Measurements from ENCODE around the gene DISC1.

DISC1 gene

DNA sequence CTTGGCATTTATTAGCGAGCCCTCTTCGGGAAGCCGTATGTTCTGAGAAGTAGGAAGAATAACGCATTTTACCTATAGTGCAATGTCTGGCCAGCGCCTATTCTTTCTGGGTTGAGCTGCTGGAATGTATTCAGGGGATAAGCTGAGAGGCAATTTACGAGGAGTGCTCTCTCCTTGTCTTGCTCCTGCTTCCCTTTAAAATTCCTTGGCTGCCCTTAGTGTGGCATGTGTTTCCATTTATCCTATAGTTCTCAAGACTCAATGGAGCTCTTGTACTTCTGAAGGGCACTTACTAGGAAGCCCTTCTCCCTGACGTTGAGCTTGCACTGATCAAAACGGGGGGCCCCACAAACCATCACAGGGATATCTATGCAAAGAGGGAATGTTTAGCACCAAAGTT is 364.6 kb downstream of the DISC1 start:
- no peak for TF ChIP-seq RAD21 (IDR thresholded peaks at IDR 0.05; ENCODE audit: low read depth)
- no peak for TF ChIP-seq FOXM1 (IDR thresholded peaks at IDR 0.05; ENCODE audit: borderline replicate concordance, low read depth)
- no peak for TF ChIP-seq CREB1 (IDR thresholded peaks at IDR 0.05; ENCODE audit: low read depth)
- TF ChIP-seq, protein P1, sequence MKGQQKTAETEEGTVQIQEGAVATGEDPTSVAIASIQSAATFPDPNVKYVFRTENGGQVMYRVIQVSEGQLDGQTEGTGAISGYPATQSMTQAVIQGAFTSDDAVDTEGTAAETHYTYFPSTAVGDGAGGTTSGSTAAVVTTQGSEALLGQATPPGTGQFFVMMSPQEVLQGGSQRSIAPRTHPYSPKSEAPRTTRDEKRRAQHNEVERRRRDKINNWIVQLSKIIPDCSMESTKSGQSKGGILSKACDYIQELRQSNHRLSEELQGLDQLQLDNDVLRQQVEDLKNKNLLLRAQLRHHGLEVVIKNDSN (IDR thresholded peaks at IDR 0.05): no peak
- no peak for TF ChIP-seq TCF12 (IDR thresholded peaks at IDR 0.05; ENCODE audit: low read depth)
- TF ChIP-seq, protein P2, sequence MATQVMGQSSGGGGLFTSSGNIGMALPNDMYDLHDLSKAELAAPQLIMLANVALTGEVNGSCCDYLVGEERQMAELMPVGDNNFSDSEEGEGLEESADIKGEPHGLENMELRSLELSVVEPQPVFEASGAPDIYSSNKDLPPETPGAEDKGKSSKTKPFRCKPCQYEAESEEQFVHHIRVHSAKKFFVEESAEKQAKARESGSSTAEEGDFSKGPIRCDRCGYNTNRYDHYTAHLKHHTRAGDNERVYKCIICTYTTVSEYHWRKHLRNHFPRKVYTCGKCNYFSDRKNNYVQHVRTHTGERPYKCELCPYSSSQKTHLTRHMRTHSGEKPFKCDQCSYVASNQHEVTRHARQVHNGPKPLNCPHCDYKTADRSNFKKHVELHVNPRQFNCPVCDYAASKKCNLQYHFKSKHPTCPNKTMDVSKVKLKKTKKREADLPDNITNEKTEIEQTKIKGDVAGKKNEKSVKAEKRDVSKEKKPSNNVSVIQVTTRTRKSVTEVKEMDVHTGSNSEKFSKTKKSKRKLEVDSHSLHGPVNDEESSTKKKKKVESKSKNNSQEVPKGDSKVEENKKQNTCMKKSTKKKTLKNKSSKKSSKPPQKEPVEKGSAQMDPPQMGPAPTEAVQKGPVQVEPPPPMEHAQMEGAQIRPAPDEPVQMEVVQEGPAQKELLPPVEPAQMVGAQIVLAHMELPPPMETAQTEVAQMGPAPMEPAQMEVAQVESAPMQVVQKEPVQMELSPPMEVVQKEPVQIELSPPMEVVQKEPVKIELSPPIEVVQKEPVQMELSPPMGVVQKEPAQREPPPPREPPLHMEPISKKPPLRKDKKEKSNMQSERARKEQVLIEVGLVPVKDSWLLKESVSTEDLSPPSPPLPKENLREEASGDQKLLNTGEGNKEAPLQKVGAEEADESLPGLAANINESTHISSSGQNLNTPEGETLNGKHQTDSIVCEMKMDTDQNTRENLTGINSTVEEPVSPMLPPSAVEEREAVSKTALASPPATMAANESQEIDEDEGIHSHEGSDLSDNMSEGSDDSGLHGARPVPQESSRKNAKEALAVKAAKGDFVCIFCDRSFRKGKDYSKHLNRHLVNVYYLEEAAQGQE (IDR thresholded peaks at IDR 0.05; ENCODE audit: low read depth): no peak
- no peak for TF ChIP-seq NFIC (IDR thresholded peaks at IDR 0.05)
- TF ChIP-seq YY1 (IDR thresholded peaks at IDR 0.05; ENCODE audit: low read depth): no peak
- TF ChIP-seq EP300 (IDR thresholded peaks at IDR 0.05; ENCODE audit: borderline replicate concordance): no peak
- TF ChIP-seq ZBTB7A (IDR thresholded peaks at IDR 0.05; ENCODE audit: low read depth): no peak
- TF ChIP-seq TEAD4 (IDR thresholded peaks at IDR 0.05): no peak
- TF ChIP-seq TAF1 (IDR thresholded peaks at IDR 0.05; ENCODE audit: low read depth): no peak
- TF ChIP-seq, protein P3, sequence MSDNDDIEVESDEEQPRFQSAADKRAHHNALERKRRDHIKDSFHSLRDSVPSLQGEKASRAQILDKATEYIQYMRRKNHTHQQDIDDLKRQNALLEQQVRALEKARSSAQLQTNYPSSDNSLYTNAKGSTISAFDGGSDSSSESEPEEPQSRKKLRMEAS (IDR thresholded peaks at IDR 0.05): no peak
- no peak for TF ChIP-seq CEBPB (IDR thresholded peaks at IDR 0.05)
- TF ChIP-seq EGR1 (IDR thresholded peaks at IDR 0.05): no peak

DNA sequence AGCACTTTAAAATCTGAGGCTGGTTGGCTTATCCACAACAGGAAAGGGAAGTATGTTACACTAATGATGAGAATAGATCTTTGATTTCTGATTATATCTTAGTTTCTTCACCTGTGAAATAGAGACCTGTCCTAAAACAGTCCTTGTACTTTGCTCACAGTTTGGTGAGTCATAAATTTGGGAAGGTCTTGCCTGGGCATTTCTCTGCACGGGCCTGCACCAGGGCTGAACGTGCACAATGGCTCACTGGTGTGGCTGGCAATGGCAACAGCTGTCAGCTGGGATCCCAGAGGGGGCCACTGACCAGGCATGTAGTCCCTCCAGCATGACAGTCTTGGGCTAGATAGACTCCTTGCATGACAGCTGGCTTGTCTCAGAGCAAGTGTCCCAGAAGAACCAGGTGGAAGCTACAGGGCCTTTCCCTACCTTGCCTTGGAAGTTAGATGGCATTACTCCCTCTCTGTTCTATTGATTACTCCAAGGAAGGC is 367.4 kb downstream of the DISC1 start:
- TF ChIP-seq RAD21 (IDR thresholded peaks at IDR 0.05; ENCODE audit: low read depth) (no peak), TAF1 (IDR thresholded peaks at IDR 0.05; ENCODE audit: low read depth) (no peak), NFIC (IDR thresholded peaks at IDR 0.05) (no peak), CREB1 (IDR thresholded peaks at IDR 0.05; ENCODE audit: low read depth) (no peak), EGR1 (IDR thresholded peaks at IDR 0.05) (no peak), TCF12 (IDR thresholded peaks at IDR 0.05; ENCODE audit: low read depth) (no peak), TEAD4 (IDR thresholded peaks at IDR 0.05) (no peak), CEBPB (IDR thresholded peaks at IDR 0.05) (no peak), EP300 (IDR thresholded peaks at IDR 0.05; ENCODE audit: borderline replicate concordance) (no peak), ZBTB7A (IDR thresholded peaks at IDR 0.05; ENCODE audit: low read depth) (no peak), FOXM1 (IDR thresholded peaks at IDR 0.05; ENCODE audit: borderline replicate concordance, low read depth) (no peak), YY1 (IDR thresholded peaks at IDR 0.05; ENCODE audit: low read depth) (no peak)
- TF ChIP-seq, protein P3 (IDR thresholded peaks at IDR 0.05): no peak
- TF ChIP-seq, protein P2 (IDR thresholded peaks at IDR 0.05; ENCODE audit: low read depth): no peak
- TF ChIP-seq, protein P1 (IDR thresholded peaks at IDR 0.05): no peak

DNA sequence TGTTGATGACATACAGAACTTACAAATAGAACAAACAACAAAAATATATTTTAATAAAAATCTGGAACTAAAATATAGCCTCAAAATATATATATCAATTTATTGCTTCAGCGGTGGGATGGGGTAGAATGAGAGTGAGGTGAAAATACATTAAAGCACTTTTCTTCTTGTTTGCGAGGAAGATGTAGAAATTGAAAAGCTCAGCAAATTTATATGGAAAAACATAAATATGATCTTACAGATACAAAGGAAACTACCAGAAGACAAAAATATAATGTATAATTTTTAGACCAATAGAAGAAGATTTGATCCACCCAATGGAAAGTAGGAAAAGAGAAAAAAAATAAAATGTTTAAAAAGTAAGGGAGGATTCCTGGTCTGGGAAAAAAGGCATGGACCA is 372.2 kb downstream of the DISC1 start:
- no peak for TF ChIP-seq RAD21 (IDR thresholded peaks at IDR 0.05; ENCODE audit: low read depth)
- no peak for TF ChIP-seq EP300 (IDR thresholded peaks at IDR 0.05; ENCODE audit: borderline replicate concordance)
- TF ChIP-seq NFIC (IDR thresholded peaks at IDR 0.05): no peak
- TF ChIP-seq, protein P2 (IDR thresholded peaks at IDR 0.05; ENCODE audit: low read depth): no peak
- TF ChIP-seq TAF1 (IDR thresholded peaks at IDR 0.05; ENCODE audit: low read depth): no peak
- no peak for TF ChIP-seq TEAD4 (IDR thresholded peaks at IDR 0.05)
- TF ChIP-seq FOXM1 (IDR thresholded peaks at IDR 0.05; ENCODE audit: borderline replicate concordance, low read depth): no peak

DNA sequence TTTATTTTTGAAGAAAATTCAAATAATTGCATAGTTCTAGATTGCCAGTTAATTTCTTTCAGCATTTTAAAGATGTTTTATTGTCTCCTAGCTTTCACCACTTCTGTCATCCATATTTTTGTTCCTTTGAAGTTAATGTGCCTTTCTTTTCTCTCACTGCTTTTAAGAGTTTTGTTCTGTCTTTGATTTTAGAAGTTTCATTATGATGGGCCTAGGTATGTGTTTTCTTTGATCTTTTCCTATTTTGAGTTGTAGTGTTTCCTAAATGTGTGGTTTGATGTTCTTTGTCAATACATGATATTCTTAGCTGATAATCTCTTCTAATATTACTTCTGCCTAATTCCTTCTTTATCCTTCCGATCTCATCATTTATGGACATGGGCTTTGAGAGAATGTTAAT is 378.7 kb downstream of the DISC1 start:
- TF ChIP-seq, protein P2 (IDR thresholded peaks at IDR 0.05; ENCODE audit: low read depth): no peak
- no peak for TF ChIP-seq EGR1 (IDR thresholded peaks at IDR 0.05)

Data from Ishikawa (cell line).